ENCODE measurements around the gene APOC1.
"Not testable (repeated sequence)": the region's sequence is repeated elsewhere in the genome, so short reads cannot be mapped to it uniquely, and the experiment has no call there.

DNA sequence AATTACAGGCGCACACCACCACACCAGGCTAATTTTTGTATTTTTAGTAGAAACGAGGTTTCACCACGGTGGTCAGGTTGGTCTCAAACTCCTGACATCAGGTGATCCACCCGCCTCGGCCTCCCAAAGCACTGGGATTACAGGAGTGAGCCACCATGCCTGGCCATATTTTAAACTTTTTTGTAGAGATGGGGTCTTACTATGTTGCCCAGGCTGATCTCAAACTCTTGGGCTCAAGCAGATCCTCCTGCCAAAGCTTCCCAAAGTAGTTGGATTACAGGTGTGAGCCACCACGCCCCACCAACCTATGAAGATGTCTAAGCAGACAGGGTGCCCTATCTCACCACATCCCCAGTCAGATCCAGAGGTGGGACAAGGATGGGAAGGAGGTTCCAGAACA lies 2.5 kb upstream of the APOC1 start:
- TF ChIP-seq, protein P1, sequence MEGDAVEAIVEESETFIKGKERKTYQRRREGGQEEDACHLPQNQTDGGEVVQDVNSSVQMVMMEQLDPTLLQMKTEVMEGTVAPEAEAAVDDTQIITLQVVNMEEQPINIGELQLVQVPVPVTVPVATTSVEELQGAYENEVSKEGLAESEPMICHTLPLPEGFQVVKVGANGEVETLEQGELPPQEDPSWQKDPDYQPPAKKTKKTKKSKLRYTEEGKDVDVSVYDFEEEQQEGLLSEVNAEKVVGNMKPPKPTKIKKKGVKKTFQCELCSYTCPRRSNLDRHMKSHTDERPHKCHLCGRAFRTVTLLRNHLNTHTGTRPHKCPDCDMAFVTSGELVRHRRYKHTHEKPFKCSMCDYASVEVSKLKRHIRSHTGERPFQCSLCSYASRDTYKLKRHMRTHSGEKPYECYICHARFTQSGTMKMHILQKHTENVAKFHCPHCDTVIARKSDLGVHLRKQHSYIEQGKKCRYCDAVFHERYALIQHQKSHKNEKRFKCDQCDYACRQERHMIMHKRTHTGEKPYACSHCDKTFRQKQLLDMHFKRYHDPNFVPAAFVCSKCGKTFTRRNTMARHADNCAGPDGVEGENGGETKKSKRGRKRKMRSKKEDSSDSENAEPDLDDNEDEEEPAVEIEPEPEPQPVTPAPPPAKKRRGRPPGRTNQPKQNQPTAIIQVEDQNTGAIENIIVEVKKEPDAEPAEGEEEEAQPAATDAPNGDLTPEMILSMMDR (conservative IDR thresholded peaks at IDR 0.05): not testable (repeated sequence)
- TF ChIP-seq EZH2 (IDR thresholded peaks at IDR 0.05; ENCODE audit: low read depth): not testable (repeated sequence)

All from PC-9 (cell line).